ENCODE data around the gene CLDN3.

GRCh38 chr7:73740212-73740611 lies 29.9 kb downstream of the CLDN3 start:
- TF ChIP-seq CTCF (IDR thresholded peaks at IDR 0.05) (no peak), POLR2A (IDR thresholded peaks at IDR 0.05) (no peak)
